HepG2 (cell line): ENCODE measurements around the gene SCRT2. TPM values are rescaled to one million over a fixed set of nuclear protein-coding genes. Genes with fewer than 3 reads are reported as not detected.
A peak's percentile ranks its signal among the peaks of the same experiment; 100 is the strongest.

Experiments used
- BATF2 ChIP-seq: sonication (generic); formaldehyde crosslinking; IDR thresholded peaks from 2 replicates; pipeline ENCODE4 v1.8.0; 2022; ENCODE audit warnings: mild to moderate bottlenecking, missing genetic modification reagents, moderate library complexity
- BCLAF1 ChIP-seq: fragments of 450-650 bp; IDR thresholded peaks from 2 replicates; pipeline ENCODE4 v1.6.1; 2017; ENCODE audit warnings: mild to moderate bottlenecking
- ETV6 ChIP-seq: sonication (generic); formaldehyde crosslinking; conservative IDR thresholded peaks from 2 replicates; pipeline ENCODE4 v1.4.0; 2020; ENCODE audit warnings: missing genetic modification reagents
- HOXD1 ChIP-seq: sonication (generic); formaldehyde crosslinking; IDR thresholded peaks from 2 replicates; pipeline ENCODE4 v1.5.0; 2020; ENCODE audit warnings: missing genetic modification reagents
- ISL2 ChIP-seq: sonication (generic); formaldehyde crosslinking; IDR thresholded peaks from 2 replicates; pipeline ENCODE4 v1.5.0; 2020; ENCODE audit warnings: missing genetic modification reagents
- KDM2A ChIP-seq: sonication (generic); formaldehyde crosslinking; IDR thresholded peaks from 2 replicates; pipeline ENCODE4 v1.4.0; 2020; ENCODE audit warnings: low read depth, missing genetic modification reagents, borderline replicate concordance
- MEIS1 ChIP-seq: sonication (generic); formaldehyde crosslinking; IDR thresholded peaks from 2 replicates; pipeline ENCODE4 v1.9.0; 2021; ENCODE audit warnings: mild to moderate bottlenecking, missing genetic modification reagents, moderate library complexity, borderline replicate concordance
- NCOA1 ChIP-seq: sonication (generic); formaldehyde crosslinking; IDR thresholded peaks from 2 replicates; pipeline ENCODE4 v1.9.0; 2021; ENCODE audit warnings: missing genetic modification reagents
- SAP130 ChIP-seq: IDR thresholded peaks from 2 replicates; pipeline ENCODE4 v1.6.1; 2016; ENCODE audit warnings: low read depth
- TSC22D2 ChIP-seq: sonication (generic); formaldehyde crosslinking; IDR thresholded peaks from 2 replicates; pipeline ENCODE4 v1.5.1; 2020; ENCODE audit warnings: missing genetic modification reagents, mild to moderate bottlenecking, borderline replicate concordance
- ZNF484 ChIP-seq: sonication (generic); formaldehyde crosslinking; IDR thresholded peaks from 2 replicates; pipeline ENCODE4 v1.5.1; 2020; ENCODE audit warnings: mild to moderate bottlenecking, low read depth, missing genetic modification reagents, borderline replicate concordance
- polyA plus RNA-seq, 8 experiments: library from polyadenylated mRNA; depleted of rRNA in 3 of 8; stranded (reverse) in 7 of 8; unstranded in 1 of 8; fragments of >200 nt; fragmentation: Illumina TruSeq in 4 of 8; extraction: Trizol in 4 of 8; gene quantifications; 2 replicates each; pipeline versions ENCODE4 v1.2.1 to v1.2.3, GENCODE V29; 2011 to 2016; ENCODE audit warnings: low read depth in 4 of 8, missing spikeins in 1 of 8, mixed read lengths in 1 of 8; ENCODE audit not compliant: insufficient read depth in 1 of 8
- total RNA-seq, 5 experiments: library from RNA; depleted of rRNA; stranded (reverse); fragments of >200 nt; fragmentation: Illumina TruSeq; extraction: Trizol; gene quantifications; 2 replicates each; pipeline ENCODE4 v1.2.3, GENCODE V29; 2016; ENCODE audit warnings: low read depth in 1 of 5
- TF ChIP-seq, protein P1 (sequence below): IDR thresholded peaks from 2 replicates; pipeline ENCODE4 v1.6.1; 2012; ENCODE audit warnings: low read length, improper control_type of control experiment

Gene SCRT2
- total and polyA plus RNA-seq, 2 of the 13 experiments (the other 11 are each of a cell fraction or from before 2014, with no cell fraction given) = not detected

DNA sequence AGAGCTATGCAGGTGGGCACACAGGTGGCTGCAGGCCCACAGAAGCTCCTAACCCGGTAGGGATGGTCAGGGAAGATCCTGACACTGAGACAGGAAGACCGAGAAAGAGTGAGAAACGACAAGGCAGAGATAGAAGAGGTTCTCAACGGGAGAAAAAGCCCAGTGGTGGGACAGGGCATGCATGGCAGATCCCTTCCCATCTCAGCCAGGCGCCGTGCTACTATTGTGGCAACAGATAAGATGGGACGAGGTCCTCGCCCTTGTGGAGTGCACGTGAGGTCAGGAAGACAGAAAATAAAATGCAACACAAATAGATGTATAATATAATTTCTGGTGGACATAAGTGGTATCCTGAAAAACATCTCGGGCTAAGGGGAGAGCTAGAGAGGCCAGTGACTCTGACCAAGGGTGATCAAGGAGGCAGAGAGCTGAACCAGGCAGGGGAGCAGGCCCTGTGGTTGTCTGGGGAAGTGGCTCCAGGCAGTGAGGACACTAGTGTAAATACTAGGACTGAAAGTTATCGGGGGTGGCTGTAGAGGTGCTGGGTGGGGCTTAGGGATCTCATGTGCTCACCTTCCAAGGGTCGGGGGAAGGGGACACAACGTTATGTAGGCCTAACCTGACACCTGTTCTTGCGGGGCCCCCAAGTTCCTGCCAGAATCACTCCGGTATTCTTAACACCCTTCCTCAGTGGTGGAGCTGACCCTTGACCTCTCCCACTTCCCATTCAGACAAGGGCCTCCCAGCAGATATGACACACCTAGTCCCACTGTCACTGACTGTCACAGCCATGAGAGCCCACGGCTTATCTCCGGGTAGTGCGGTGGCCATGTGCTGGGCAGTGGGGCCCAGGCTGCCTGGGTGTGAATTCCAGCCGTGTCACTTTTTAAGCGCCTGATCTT, 23.6 kb downstream of the SCRT2 start (continued):
- TF ChIP-seq MEIS1 (CRISPR knock-in tag) = peak; percentile 48; the same call in 1 of the 2 replicates
- TF ChIP-seq BATF2 (CRISPR knock-in tag) = no peak; the same call in 1 of the 2 replicates
- no peak for TF ChIP-seq ISL2 (CRISPR knock-in tag)
- no peak for TF ChIP-seq TSC22D2 (CRISPR knock-in tag)
- no peak for TF ChIP-seq NCOA1 (CRISPR knock-in tag)
- TF ChIP-seq ZNF484 (CRISPR knock-in tag) = no peak
- no peak for TF ChIP-seq BCLAF1
- peak; percentile 57 for TF ChIP-seq SAP130 (CRISPR knock-in tag)
- peak; percentile 15; the same call in 1 of the 2 replicates for TF ChIP-seq KDM2A
- no peak for TF ChIP-seq ETV6 (CRISPR knock-in tag)
- TF ChIP-seq, protein P1, sequence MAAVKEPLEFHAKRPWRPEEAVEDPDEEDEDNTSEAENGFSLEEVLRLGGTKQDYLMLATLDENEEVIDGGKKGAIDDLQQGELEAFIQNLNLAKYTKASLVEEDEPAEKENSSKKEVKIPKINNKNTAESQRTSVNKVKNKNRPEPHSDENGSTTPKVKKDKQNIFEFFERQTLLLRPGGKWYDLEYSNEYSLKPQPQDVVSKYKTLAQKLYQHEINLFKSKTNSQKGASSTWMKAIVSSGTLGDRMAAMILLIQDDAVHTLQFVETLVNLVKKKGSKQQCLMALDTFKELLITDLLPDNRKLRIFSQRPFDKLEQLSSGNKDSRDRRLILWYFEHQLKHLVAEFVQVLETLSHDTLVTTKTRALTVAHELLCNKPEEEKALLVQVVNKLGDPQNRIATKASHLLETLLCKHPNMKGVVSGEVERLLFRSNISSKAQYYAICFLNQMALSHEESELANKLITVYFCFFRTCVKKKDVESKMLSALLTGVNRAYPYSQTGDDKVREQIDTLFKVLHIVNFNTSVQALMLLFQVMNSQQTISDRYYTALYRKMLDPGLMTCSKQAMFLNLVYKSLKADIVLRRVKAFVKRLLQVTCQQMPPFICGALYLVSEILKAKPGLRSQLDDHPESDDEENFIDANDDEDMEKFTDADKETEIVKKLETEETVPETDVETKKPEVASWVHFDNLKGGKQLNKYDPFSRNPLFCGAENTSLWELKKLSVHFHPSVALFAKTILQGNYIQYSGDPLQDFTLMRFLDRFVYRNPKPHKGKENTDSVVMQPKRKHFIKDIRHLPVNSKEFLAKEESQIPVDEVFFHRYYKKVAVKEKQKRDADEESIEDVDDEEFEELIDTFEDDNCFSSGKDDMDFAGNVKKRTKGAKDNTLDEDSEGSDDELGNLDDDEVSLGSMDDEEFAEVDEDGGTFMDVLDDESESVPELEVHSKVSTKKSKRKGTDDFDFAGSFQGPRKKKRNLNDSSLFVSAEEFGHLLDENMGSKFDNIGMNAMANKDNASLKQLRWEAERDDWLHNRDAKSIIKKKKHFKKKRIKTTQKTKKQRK = no peak
- TF ChIP-seq HOXD1 (CRISPR knock-in tag) = no peak
